ENCODE results near the gene CHST9.

The CHST9 gene

DNA sequence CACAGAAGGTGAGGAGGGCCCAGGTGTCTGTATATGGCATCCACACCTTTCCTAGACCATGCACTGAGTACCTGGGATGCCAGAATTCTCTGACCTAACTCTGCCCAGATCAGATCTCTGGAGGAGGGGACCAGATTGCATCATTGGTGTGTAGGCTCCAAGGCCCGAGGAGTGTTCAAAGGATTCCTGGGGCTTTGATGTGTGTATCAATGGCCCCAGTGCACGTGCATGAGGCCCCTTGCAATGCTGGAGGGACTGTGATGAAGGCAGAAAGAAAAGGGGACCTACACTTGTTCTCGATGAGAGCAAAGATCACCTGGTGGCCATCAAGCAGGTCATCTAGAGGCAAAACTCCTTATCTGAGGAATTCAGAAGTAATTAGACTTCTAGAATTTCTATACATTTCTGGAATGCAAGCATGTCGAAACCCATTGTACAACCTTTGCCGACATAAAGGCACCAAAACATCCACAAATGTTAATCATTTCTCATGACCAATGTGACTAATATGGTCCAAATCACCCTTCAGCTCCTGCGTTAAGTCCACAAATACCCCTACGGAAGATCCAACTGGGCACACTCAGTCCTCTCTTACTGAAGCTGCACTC is 123.5 kb downstream of the CHST9 start:
- DNase-seq (ENCODE audit: low read depth, low spot score): no peak
- POLR2A ChIA-PET: no interaction called here
- TF ChIP-seq, protein P1, sequence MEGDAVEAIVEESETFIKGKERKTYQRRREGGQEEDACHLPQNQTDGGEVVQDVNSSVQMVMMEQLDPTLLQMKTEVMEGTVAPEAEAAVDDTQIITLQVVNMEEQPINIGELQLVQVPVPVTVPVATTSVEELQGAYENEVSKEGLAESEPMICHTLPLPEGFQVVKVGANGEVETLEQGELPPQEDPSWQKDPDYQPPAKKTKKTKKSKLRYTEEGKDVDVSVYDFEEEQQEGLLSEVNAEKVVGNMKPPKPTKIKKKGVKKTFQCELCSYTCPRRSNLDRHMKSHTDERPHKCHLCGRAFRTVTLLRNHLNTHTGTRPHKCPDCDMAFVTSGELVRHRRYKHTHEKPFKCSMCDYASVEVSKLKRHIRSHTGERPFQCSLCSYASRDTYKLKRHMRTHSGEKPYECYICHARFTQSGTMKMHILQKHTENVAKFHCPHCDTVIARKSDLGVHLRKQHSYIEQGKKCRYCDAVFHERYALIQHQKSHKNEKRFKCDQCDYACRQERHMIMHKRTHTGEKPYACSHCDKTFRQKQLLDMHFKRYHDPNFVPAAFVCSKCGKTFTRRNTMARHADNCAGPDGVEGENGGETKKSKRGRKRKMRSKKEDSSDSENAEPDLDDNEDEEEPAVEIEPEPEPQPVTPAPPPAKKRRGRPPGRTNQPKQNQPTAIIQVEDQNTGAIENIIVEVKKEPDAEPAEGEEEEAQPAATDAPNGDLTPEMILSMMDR (IDR thresholded peaks at IDR 0.05; ENCODE audit: insufficient read depth, low read length, missing control alignments): no peak
- CTCF ChIA-PET: no interaction called here
- H3K4me3 ChIP-seq (ENCODE audit: low read depth, low read length): no peak overlapping the region

GRCh38 chr18:27057519-27058234 is 127.4 kb downstream of the CHST9 start:
- DNase-seq (ENCODE audit: low read depth, low spot score): no peak
- no peak overlapping the region for H3K4me3 ChIP-seq (ENCODE audit: low read depth, low read length)
- ChIA-PET CTCF (no interaction called here), POLR2A (no interaction called here)
- TF ChIP-seq, protein P1 (IDR thresholded peaks at IDR 0.05; ENCODE audit: insufficient read depth, low read length, missing control alignments): no peak

DNA sequence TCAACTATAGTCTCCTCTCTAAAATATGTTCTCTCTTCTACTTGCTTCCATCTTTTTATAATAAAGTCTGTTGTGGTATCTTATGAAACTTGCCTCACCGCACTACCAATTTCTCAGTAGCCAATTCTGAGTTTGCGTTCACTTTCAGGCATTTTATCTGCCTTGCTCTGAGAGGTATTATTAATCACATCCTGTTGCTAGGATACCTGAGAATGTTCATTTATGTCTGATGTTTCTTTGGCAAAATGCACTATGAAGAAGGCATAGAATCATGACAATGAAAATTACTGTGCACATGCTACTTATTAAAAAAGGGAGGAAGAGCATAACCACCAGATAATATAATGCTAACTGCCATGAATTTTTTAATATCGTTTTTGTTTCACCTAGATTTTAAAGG is 130.2 kb downstream of the CHST9 start:
- POLR2A ChIA-PET: no interaction called here
- DNase-seq (ENCODE audit: low read depth, low spot score): no peak
- TF ChIP-seq, protein P1 (IDR thresholded peaks at IDR 0.05; ENCODE audit: insufficient read depth, low read length, missing control alignments): no peak
- CTCF ChIA-PET: no interaction called here
- no peak overlapping the region for H3K4me3 ChIP-seq (ENCODE audit: low read depth, low read length)

DNA sequence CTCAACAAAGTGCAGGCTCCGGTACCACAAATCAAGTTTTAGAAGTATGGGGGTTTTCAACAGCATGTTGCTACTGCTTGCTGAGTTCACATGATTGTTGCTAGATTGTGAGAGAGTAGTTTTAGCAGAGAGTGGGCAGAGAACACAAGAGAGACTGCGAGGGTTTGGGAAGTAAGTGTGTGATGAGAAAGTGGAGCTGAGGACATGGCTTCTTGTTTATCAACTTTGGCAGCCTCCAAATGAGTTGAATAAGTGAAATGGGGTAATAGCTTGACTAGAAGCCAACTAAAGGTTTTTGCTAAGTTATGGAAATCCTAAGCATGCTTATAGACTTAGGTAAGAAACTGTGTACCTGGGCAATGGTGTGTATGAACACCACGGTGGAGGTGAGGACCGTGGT is 135.1 kb downstream of the CHST9 start:
- TF ChIP-seq, protein P1 (IDR thresholded peaks at IDR 0.05; ENCODE audit: insufficient read depth, low read length, missing control alignments): no peak
- CTCF ChIA-PET: no interaction called here
- no peak overlapping the region for H3K4me3 ChIP-seq (ENCODE audit: low read depth, low read length)
- POLR2A ChIA-PET: no interaction called here
- DNase-seq (ENCODE audit: low read depth, low spot score): no peak

GRCh38 chr18:27045342-27045741 is 139.8 kb downstream of the CHST9 start:
- no peak overlapping the region for H3K4me3 ChIP-seq (ENCODE audit: low read depth, low read length)
- TF ChIP-seq, protein P1 (IDR thresholded peaks at IDR 0.05; ENCODE audit: insufficient read depth, low read length, missing control alignments): no peak
- no peak for DNase-seq (ENCODE audit: low read depth, low spot score)
- POLR2A ChIA-PET: no interaction called here
- CTCF ChIA-PET: no interaction called here

GRCh38 chr18:27042177-27042576 is 142.9 kb downstream of the CHST9 start:
- DNase-seq (ENCODE audit: low read depth, low spot score): no peak
- ChIA-PET CTCF (no interaction called here), POLR2A (no interaction called here)
- TF ChIP-seq, protein P1 (IDR thresholded peaks at IDR 0.05; ENCODE audit: insufficient read depth, low read length, missing control alignments): no peak
- H3K4me3 ChIP-seq (ENCODE audit: low read depth, low read length): no peak overlapping the region
